ENCODE results near the gene AFF1.

DNA sequence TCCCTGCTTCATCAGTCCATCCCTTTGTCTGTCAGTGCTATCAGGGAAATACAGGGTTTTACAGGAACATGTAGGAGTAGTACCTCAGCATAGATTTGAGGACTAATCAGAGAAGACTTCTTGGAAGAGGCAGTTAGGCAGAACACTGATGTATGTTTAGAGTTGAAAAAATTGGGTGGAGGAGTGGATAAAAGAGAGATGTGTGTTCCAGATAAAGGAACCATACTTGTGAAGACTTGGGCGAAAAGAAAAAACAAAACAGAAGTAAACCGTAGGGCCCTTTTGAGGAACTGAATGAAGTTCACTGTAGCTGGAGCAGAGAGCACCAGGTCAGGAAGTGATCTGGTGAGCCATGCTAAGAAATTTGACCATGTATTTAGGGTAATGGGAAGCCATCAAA is 32.3 kb downstream of the AFF1 start:
- TF ChIP-seq, protein P1, sequence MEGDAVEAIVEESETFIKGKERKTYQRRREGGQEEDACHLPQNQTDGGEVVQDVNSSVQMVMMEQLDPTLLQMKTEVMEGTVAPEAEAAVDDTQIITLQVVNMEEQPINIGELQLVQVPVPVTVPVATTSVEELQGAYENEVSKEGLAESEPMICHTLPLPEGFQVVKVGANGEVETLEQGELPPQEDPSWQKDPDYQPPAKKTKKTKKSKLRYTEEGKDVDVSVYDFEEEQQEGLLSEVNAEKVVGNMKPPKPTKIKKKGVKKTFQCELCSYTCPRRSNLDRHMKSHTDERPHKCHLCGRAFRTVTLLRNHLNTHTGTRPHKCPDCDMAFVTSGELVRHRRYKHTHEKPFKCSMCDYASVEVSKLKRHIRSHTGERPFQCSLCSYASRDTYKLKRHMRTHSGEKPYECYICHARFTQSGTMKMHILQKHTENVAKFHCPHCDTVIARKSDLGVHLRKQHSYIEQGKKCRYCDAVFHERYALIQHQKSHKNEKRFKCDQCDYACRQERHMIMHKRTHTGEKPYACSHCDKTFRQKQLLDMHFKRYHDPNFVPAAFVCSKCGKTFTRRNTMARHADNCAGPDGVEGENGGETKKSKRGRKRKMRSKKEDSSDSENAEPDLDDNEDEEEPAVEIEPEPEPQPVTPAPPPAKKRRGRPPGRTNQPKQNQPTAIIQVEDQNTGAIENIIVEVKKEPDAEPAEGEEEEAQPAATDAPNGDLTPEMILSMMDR (IDR thresholded peaks at IDR 0.05): no peak
- TF ChIP-seq POLR2A (IDR thresholded peaks at IDR 0.05): no peak
